Activated effector memory CD4-positive, alpha-beta T cell treated with anti-CD3 and anti-CD28 coated beads, Interleukin-2, amount 50 U/mL, for 16 hours (primary cell): ENCODE data around the gene HSPB7.
"Not testable (repeated sequence)": the region's sequence is repeated elsewhere in the genome, so short reads cannot be mapped to it uniquely, and the experiment has no call there.

Source experiments
- DNase-seq: peaks from one replicate; pipeline ENCODE4 v3.0.0-alpha.2; 2020

HSPB7 gene

DNA sequence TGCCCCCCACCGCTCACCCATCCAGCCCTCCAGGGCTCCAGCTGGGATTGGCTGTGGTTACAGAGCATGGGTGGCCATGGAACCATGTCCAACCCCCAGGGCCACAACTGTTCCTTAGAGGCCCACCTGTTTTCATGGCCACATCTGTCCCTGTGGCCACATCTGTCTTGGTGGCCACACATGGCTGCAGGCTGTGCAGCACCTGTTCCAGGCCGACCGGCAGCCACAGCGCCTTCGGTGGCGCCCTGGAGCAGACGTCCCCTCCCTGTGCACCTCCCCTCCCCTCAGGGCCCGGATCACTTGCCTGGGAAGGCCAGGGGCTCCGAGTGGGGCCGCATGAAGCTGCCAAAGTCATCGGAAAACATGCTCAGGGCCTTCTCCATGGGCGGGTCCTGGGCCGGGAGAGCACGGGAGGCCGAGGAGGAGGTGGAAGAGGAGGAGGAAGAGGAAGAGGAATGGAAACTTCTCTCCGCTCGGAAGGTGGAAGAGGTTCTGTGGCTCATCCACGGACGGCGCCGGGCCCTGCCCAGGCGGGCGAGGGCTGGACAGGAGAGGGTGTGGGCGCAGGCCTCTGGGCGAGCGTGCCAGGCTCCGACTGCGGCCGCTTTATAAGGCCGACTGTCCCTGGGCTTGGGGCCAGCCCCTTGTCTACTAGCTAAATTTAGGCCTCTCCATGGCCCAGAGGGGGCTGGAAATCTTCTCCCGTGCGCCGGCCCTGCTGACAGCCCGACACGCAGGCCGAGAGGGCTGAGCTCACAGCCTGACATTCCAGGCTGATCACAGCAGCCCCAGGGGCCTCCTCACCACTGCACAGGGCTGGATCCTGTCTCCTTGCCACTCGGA lies at the start of gene HSPB7:
Gene HSPB7, minus strand, starts transcription at position 583 of the 843 bp plus-strand sequence. Its CDS starts 80 bp downstream, at position 503.
- no peak for DNase-seq

DNA sequence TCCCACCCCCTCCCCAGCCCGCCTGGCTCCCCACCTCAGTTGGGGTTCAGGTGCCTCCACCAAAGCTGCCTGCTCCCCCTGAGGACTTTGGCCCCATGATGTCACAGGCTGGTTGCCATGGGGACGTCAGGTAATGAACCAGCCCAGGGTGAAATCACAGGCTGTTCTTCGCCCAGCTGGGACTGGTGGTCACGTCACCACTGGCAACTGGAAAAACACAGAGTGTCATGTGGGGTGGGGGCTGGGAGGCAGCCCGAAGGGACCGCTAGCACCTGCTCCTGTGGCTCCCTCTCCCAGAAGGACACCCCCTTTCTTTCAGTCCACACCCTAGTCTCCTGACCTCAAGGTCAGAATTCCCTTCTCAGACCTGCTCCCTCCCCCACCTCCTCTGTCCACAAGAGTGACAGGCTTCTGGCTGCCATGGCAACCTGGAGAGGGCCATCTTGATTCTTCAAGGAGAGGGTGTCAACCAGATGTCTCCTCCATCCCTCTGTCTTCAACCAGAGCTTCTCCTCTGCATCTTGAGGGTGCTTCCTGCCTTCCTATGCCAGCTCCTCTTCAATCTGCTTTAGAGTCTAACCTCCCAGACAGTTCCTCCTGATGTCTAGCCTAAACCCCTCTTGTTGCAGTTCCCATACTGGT lies 49.4 kb upstream of the HSPB7 start:
- DNase-seq, result no peak

DNA sequence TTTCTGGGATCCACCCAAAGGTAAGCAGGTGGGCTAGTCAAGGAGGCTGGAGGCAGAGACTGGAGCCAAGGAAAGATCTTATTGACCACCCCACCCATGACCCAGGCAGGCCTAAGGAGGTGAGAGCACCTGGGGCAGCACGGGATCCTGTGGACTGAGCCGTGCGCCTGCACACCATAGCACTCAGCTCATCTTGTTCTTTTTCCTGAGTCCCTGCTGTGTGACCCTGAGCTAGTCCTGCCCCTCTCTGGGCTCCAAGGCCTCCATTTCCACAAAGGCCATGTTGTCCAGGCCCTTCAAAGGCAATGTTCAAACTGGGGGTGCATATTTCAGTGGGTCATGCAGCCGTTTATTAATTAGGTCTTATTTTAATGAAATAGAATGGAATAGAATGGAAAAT lies 48.4 kb upstream of the HSPB7 start:
- no peak for DNase-seq

DNA sequence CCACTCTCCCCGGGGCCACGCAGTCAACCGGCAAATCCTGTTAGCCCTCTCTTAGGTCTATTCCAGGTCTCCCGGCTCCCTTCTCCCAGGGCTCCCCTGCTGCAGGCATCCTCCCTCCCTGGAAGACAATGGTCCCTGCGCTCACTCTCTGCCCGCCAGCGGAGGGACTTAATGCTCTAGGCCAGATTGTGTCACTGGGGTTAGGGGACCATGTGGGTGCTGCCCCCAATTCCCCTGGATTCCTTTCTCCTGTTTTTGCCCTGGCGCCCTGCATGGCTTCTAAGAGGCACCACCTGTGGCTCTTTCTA lies 47.4 kb upstream of the HSPB7 start:
- DNase-seq, result no peak

DNA sequence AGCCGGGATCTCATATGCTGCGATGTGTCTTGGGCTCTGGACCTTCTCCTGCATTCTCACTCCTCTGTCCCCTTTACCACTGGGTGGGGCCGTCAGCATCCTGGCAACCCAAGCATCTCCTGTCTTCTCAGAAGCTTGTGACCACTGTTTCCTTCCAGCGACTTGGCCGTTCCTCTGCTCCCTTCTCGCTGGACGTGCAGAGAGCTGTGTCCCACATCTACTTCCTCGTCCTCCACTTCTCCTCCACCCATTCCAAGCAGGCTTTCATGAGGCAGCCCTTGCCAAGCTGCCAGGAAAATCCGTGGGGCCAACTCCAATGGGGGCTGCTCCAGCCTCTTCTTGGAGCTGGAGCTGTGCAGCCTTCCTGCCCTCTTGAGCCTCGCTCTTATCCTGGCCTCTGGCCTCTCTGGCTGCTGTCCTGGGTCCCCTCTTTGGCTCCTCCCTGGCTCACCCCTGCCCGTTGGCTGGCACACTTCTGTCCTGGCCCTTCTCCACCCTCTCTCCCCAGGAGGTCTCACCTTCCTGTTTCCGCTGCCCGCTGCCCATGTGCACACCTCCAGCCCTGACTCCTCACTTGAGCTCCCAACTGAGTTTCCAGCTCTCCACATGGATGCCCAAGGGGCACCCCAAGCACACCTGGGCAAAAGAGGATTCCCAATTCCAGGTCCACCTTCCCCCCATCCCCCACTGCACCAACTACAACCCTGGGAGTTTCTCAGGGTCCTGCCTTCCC lies 46.9 kb upstream of the HSPB7 start:
- DNase-seq, result no peak

DNA sequence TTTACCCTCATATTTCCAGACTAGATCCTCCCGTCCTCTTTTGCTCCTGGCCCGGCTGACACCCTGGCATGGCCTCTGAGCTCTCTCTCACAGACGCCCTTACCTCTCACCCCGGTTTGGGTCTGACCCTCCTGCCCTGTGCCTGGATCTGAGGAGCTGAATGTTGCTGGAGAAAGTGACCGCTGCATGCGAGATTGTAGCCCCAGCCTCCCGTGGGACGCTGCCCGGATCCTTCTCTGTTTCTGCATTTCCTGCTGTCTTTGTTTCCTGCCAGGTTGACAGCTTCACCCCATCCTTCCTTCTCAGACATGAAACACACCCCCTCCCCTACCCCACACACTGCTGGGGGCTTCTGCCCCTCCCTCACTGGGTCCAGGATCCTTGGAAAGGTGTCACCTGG lies 46.1 kb upstream of the HSPB7 start:
- no peak for DNase-seq

DNA sequence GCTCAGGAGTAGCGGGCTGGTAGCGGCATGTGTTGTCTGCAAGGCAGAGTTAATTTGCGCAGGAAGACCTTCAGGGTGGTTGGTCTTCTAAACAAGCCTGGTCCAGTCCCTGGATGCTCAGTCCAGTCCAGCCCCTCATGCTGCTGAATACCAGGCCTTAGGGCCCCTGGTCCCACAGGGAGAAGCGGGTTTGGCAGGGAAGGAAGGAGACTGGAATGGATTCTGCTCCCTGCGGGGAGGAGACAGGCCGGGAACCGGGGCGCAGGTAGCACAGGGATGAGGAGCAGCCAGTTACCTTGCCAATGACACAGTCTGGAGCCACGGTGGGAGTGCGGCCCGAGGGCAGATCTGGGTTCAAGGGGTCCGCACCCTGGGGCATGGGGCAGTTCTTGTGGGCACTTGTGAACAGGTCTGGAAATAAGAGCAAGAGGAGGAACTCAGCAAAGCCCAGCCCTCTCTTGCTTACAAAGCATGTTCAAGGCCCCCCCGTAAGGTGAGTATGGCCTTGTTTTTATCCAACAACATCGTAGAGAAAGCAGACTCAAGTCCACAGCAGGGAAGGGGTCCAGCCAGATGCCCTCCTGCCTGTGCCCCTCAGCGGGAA lies 45.5 kb upstream of the HSPB7 start:
- no peak for DNase-seq

DNA sequence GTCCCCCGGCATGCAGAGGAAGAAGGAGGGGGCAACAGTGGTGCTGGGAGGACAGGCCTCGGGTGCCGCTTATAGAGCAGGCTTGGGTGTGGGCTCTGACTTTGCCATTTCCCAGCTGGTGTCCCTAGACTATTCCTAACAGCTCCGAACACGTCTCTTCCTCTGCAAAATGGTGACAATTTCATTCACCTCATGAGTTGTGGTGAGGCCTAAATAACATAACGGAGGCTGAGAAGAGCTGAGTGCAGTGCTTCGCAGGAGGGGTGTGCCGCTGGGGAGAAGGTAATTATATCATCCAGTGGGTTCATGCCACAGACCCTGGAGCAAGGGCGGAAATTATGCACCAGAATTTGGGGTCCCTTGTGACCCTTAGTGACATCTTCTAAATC lies 44.8 kb upstream of the HSPB7 start:
- not testable (repeated sequence) for DNase-seq

DNA sequence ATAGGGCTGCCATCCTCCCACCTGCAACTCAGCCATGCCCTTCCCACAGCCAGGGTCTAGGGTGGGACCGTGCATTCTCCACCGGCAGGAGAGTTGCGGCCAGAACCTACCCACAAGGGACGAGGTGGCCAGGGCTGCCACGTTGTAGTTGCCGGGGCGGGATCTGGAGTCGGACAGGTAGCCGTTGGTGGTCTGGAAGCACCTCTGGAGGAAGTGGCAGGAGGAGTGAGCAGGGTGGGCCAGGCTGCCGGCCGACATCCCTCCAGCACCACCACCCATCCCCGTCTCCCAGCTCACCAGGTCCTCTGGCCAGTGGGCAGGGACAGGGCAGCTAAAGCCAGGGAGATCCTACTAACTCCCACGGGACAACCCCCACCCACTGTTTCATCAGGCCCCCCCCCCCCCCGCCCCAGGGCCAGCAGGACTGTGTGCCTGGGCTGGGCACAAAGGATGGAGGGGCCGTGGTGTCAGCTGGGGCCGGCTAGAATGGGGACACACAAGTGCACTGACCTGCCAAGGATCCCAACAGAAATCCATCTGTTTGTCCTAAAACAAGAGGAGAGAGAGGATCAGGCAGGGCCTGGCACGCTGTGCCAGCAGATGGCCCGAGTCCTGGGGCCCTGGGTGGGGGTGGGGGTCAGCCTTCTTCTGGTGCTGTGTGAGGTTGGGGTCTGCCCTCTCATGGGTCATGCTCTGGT lies 44.3 kb upstream of the HSPB7 start:
- not testable (repeated sequence) for DNase-seq

DNA sequence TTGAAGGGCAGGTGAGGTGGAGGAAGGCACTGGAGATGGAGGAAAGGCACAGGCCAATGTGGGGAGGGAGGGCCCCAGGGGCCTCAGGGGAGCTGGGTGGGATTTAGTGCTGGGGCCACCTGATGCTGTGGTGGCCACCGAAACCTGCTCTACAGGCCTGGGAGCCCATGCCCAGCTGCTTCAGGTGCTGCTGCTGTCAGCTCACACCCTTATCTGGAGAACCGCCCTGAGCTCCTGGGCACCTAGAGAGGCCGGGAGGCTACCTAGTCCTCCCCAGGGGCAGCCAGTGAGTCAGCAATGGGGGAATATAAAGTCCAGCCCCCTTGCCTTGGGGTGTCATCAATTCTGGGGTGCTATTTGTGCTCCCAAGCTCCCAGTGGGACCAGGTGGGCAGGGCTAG lies 43.4 kb upstream of the HSPB7 start:
- DNase-seq, result no peak

DNA sequence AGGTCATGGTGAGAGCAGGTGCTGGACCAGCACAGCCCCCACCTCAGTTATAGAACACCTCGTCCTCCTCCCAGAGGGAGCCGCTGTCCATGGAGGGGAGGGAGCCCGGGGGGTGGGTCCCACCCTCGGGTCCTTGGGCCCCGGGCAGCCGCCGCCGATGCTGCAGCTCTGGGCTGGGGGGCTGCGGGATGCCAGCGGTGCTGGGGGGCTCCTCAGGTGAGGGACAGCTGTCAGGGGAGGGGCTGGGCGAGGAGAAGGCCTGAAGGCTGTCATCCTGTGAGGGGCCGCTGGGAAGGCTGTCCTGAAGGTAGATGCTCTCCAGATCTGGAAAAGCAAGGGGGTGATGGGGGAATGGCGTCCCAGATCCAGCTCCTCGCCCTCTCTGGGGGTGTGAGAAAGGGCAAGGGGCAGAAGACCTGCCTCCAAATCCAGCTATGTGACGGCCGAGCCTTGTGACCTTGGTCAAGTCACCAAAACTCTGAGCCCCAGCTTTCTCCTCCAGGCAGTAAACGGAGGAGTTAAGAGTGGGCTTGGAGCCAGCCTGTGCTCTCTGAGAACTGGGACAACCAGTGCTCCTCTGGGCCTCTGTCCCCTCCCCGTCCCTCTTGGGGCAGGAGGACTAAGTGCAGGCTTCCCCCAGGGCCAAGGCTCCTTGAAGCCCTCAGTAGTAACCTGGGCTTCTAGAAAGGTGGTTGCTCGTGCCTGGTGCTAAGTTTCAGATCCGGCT lies 40.7 kb upstream of the HSPB7 start:
- not testable (repeated sequence) for DNase-seq

DNA sequence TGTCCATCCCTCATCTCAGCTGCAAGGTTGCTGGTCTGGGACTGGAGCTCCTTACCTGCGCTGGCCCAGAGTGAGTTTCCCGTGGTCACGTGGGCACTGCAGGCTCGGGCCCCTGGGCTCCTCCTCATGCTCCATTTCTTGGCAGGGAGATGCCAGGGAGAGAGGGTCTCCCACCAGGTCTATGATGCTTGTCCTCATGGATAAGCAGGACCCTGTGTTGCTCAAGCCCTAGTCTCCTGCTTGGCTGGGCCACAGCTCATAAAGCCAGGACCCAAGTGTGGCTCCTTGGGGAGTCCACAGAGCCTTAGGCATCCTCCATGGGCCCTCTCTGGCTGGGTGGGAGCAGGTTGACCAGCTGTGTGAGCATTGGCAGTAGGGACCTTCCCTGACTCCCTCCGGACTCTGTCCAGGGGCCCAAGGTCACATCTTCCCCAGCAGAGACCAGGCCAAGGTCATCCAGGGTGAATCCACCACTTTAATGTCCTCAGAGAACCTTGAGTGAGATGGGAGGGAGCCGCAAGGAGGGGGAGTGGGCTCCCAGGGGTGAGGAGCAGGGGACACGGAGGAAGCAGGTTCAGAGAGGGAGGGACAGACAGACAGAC lies 39.6 kb upstream of the HSPB7 start:
- not testable (repeated sequence) for DNase-seq

DNA sequence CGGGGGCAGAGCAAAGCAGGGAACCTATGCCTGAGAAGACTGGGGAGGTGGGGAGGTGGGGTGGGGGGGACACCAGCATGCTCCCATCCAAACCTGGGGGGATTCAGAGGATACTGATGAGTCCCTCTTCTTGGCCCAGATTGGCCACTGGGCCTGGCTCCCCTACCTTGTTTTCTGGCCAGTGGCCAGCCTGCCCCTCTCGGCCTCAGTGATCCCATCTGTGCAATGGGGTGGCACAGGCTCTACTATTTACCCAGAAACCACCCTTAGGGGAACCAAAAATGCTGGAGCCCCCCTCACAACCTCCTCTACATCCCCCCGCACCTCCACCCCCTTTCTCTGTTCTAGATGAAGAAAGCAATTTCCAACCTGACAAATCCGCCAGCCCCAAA lies 38.7 kb upstream of the HSPB7 start:
- DNase-seq, result not testable (repeated sequence)

DNA sequence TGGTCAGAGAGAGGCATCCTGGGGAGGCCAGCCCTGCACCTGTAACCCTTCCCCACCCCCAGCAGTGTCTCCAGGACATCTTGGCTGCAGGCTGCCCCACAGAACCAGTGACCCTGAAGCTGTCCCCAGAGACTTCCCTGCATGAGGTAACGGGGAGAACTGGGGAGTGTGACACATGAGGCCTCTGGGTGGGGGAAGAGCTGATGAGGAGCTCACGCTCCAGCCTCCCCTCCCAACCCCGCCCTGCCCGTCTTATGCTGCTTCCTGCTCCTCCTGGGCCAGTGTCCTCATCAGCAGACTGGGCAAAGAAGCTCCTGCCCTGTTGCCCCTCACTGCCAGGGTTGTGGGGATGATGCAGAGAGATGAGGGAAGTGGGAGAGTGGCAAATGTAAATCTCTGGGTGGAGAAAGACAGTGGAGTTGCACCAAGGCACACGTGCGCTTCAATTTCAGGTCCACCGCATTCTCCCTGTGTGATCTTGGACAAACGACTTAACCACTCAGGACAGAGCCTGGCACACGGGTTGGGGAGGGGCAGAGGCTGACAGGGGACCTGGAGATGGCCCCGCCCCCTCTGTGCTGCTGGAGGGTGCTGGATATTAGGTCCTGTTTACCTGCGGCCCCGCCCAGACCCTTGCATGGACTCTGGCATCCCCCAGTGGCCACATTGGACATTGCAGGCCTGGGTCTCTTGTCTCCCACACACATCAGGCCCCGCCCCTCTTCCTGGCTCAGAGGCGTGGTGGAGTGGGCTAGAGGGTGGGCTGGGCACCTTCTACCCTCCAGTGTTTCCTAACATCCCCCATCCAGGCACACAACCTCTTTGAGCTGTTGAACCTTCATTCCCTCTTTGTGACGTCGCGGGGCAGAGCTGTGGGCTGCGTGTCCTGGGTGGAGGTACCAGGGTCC lies 38.0 kb upstream of the HSPB7 start:
- peak; percentile 94 for DNase-seq

DNA sequence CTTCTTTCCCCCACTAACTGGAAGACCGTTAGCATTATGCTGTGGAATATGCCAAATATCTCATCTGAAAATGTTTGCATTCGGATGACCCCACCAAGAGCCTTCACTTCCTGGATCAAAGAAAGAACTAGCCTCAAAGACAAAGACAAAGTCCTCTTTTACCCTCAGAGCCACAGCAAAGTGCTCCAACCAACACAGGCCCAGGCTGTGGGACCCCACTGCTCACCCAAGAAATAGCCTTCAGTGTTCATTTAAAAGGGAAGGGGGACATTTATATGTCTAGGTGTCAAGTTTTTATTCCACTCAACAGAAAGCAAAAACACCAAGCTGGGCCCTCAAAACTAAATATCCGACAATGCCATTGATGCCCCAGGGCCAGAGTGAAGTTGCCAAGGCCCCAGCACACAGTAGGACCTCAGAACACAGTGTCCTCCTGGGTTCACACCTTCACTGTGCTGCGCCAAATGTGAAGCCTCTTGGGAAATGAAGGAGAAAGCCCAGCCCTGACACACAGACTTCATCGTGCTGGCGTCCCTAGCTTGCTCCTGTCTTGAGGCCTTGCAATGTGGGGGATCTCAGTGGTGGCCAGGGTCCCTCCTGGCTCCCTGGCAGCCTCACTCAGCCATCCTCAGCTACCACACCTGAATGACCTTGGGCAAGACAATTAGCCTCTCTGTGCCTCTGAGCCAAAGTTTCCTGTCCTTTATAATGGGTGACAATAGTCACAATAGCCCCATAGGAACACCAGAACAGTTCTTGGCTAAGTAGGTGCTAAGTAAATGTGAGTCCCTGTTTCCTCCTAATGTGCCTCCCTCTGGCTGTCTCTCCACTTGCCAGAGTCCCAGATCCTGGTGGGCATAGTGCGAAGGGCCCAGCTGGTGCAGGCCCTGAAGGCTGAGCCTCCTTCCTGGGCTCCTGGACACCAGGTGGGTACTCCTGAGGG lies 37.0 kb upstream of the HSPB7 start:
- no peak for DNase-seq

DNA sequence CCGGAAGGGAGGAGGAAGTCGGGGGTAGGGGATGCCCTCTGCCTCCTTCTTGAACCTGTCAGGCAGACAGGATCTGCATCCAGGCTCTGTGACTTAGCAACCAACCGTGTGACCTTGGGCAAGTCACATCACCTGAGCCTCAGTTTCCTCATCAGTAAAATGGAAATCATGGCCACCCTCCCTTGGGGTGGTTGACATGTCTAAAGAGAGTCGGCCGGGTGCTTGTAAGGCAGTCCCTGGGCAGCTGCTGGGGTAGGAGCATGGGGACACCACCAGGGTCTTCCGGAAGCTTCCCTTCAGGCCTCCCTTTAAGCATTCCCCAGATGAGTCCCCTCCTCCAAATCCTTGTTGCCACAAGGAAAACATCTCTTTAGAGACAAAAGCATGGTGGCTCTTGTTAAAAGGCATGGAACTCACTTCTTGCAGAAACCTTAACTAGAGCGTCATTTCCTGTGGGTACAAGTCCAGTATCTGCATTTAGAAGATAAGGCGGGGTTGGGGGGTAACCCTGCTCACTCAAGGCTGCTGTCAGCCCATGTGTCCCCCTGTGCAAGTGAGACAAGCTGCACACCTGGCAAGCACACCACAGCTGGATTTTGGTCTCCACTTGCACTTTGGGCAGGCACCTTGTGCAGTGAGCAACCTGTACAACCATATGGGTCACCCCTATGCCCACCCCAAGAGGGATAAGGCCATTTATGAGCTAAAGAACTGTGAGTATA lies 36.1 kb upstream of the HSPB7 start:
- no peak for DNase-seq

DNA sequence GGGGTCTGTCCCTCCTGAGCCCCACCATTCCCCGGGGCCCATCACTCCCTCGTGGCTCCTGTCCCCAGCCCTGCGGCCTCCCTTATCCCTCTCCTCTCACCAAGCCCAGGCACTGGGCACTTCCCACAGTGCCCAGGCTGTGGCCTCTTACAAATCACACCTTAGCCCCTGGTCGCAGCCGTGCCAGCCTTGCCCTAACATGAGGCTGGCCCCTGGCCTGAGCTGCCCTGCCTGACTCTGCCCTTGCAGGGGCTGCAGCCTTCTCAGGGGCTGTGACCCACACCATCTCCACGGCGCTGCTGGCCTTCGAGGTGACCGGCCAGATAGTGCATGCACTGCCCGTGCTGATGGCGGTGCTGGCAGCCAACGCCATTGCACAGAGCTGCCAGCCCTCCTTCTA lies 34.1 kb upstream of the HSPB7 start:
- not testable (repeated sequence) for DNase-seq

DNA sequence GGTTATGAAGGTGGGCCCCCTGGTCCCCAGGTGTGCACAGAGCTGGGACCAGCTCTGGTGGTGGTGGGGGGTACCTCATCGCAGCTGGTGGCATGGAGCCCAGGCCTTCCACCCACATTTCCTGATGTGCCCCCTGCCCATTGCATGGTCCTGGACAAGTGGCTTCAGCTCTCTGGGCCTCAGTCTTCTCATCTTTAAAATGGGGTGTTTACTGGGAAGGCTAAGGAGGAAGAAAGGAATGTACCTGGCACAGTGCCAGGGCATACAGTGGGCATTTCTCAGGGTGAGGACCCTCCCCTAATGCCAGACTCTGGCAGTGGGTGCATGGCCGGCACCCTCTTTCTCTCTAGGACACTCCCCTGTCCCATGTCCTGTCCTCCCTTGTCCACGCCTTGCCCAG lies 33.2 kb upstream of the HSPB7 start:
- no peak for DNase-seq

DNA sequence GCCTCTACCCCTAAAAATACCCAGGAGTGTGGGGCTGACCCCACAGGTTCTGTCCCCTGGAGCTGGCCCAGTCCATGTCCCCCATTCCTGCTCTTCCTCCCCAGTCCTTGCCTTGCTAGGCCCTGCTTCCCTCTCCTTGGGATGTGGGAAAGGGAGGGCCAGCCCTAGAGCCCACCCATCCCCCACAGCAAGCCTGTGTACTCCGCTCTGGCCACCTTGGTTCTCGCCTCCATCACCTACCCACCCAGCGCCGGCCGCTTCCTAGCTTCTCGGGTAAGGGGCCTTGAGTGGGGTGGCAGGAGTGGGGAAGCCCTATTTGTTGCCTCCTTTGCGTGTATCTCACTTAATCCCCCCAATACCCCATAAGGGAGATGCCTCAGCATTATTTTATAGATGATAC lies 32.5 kb upstream of the HSPB7 start:
- no peak for DNase-seq
